GM19035 (cell line): ENCODE results near the gene REV3L.
"Not testable (repeated sequence)": the region's sequence is repeated elsewhere in the genome, so short reads cannot be mapped to it uniquely, and the experiment has no call there.

Experiments
- ATAC-seq: cut with Tn5 transposase; IDR thresholded peaks from one replicate; pipeline ENCODE4 v1.9.1; 2021; ENCODE audit not compliant: unreplicated experiment

Gene REV3L

DNA sequence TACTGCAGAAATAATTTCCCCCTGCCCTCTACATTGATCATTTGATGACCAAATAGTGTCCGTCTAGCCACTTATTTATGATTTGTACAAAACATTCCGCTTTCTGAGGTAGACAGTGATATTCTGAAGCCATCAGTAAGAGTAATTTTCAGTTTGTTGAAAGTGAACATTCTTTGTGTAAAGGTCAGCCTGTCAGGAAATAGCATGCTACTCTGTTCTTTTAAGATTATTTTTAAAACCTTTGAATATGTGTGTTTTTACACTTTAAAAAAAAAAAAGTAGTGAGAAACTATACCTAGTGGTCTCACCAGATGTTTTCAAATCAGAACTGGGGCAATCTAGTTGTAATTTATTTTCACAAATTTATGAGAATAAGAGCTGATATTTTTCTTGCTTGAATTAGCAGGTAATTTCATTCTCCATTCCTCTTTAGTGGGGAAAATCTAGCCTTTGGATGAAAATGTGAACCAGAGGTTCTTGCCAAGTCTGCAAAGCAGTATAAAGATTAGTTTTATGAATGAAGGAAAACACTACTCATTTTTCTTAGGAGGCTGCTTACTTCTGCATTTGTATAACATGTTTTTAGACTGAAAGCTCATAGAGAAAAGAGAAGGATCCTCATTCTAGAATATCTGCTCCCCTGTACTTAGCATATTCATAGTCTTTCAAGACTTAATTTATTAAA is 12.1 kb upstream of the REV3L start:
- no peak for ATAC-seq

DNA sequence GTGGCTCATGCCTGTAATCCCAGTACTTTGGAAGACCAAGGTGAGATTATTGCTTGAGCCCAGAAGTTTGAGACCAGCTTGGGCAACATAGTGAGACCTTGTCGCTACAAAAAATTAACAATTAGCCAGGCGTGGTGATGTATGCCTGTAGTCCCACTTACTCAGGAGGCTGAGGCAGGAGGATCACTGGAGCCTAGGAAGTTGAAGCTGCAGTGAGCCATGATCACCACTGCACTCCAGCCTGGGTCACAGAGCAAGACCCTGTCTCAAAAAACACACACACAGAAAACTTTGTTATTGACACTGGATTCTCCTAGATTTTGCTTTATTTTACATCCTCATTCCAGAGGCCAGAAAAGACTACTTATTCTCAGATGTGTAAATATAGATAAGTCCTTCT is 9.5 kb upstream of the REV3L start:
- ATAC-seq, result no peak

GRCh38 chr6:111490067-111490466 is 7.0 kb upstream of the REV3L start:
- ATAC-seq, result no peak

DNA sequence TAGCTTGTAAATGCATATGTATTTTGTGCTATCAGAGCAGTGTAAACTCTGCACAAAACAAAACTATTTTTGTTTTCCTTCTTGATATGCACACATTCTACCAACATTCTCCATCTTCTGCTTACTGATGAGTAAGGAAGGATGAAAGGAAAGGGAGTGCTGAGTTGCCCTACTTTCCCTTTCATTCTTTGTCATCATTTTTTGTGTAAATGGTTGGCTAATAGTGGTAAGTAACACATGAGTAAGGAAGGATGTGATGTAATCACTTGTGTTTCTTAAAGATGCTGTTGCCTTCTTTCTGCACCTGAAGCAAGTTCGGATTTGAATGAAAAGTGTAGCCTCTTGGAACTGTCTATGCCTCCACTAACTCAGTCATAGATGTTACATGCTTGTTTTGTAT is 4.6 kb upstream of the REV3L start:
- no peak for ATAC-seq

DNA sequence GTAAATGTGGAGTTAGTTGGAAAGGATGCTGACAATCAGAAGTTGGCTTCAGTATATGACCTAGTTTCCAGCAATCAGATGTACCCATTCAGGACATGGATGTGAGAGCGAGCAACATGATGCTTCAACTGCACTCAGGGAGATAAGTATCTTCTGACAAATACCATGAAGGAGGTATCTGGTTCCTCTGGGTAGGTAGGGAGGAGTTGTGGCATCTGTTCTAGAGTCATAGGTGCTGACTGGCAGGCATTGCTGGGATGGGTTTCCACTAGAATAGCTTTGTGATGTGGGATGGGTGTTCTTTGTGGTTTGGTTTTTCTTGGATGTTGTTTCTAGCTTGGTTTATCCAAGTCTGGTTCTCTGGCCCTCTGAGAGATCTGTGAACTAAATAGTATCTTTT is 3.9 kb upstream of the REV3L start:
- ATAC-seq, result no peak

DNA sequence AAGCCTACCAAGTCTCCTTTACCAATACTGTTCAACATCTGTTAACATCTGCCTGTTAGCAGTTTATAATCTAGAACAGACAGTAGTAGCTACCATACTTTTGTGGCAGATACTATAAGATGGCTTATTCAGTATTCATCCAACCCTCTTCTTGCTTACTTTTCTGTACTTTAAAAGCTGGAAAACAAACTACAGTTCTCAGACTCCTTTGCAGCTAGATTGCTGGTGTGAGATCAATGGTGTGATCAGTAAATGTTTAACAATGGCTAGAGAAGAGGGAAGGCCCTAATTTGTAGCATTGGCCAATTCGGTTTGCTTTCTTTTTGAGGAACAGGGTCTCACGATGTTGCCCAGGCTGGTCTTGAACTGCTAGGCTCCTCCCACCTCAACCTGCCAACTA is 3.5 kb upstream of the REV3L start:
- no peak for ATAC-seq

DNA sequence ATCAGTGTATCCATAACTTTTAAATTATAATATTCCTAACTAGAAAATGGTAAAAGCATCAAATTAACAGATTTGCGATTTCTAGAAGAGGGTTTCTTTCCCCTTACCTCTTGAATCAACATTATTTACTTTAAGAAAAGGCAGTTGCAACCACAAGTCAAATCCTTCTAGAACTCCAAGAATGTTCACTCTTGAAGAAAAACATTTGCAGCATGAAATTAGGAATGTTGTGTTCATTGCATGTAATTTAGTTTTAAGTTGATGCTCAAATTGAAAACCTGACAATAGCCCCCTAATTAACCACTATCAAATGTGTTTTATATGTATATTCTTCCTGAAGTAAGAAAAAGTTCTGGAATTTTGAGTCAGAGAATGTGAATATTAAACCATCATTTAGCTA is 2.3 kb upstream of the REV3L start:
- ATAC-seq, result no peak

DNA sequence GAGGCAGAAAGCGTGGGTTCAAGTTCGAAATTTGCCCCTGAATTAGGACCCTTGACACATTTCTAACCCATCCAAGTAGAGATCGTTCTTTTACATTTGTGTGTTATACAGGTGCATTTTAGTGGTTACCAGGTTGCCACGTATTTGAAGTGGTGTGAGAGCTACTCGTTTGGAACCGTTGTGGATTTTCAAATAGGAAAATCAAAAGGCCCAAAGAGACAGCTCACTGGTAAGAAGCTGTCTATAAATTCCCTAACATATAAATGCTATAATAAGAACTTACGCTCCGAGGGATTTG is 1.6 kb upstream of the REV3L start:
- ATAC-seq, result no peak

- ATAC-seq, result peak; percentile 50
Observed at GRCh38 chr6:111483736-111484632, 966 bp upstream of the REV3L start.

GRCh38 chr6:111482188-111482958 is 645 bp downstream of the REV3L start:
- peak; percentile 24 for ATAC-seq

GRCh38 chr6:111481836-111482187 is 1.2 kb downstream of the REV3L start:
- ATAC-seq, result no peak

DNA sequence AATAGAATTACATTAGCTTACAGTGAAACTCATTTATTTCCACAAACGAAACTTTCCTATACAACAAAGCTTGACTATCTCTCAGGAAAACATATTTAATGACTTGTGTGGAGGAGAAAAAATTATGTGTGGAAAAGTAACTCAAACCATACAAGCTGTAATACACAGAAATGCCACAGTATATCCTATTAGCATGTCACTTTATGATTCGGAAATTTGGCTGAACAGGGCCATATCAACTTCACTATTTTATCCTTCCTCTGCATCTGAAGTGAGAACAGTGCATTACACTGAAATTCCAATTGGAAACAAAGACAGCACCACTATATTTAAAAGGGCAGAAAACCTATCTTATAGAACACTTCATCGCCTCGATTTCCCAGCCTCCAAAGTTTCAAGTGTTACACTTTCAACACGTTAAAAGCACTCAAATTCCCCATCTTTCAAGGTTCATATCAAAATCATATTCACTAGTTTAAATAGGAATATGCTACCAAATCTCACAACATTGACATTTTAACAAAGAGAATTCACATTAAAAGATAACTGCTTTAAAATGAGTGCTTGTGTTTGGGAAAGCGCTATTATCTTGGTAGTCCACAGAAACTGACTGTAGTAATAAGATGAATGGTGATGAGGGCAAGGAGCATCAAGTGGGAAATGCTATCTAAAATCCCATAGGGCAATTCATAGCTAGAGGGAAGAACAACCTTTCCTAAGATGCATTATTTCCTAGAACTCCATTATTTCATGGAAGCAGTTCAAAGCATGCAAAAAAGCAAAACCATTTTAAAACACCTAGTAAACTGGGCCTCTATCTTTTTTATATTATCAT is 1.8 kb downstream of the REV3L start:
- no peak for ATAC-seq

GRCh38 chr6:111478749-111479148 is 4.3 kb downstream of the REV3L start:
- ATAC-seq, result no peak

GRCh38 chr6:111478064-111478476 is 4.9 kb downstream of the REV3L start:
- ATAC-seq, result no peak

DNA sequence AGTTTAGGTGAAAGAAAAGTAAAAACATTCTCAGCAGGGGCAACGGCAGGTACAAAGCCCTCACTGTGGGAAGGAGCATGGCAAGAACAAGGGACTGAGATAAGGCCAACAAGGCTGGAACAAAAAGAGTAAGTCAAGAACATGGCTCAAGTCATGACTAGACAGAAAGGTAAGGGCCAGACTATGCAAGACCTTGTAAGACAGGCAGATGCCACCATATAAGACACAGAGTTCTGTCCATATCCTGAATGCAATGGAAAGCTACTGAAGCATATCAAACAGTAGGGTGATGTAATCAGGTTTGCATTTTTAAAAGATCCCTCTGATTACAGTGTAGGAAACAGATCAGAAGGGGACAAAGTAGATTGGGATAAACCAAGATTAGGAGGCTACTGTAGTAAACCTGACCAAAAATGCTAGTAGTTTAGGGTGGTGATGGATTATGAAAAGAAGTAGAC is 5.5 kb downstream of the REV3L start:
- no peak for ATAC-seq

GRCh38 chr6:111476061-111476460 is 7.0 kb downstream of the REV3L start:
- not testable (repeated sequence) for ATAC-seq

DNA sequence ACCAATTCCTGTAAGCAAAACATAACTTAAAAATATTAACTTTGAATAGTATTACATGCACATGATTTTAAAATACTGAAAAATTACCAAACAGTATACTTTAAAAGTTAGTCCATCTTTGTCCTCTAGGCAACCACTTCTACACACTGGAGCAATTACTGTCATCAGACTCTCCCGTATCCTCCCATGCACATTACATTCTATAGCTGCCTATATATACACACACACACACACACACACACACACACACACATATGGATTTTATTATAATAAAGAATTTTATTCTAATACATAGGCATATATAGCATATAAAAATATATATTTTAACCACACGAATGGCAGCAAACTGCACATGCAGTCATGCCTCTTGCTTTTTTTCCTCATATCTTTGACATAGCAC is 8.2 kb downstream of the REV3L start:
- ATAC-seq, result no peak

DNA sequence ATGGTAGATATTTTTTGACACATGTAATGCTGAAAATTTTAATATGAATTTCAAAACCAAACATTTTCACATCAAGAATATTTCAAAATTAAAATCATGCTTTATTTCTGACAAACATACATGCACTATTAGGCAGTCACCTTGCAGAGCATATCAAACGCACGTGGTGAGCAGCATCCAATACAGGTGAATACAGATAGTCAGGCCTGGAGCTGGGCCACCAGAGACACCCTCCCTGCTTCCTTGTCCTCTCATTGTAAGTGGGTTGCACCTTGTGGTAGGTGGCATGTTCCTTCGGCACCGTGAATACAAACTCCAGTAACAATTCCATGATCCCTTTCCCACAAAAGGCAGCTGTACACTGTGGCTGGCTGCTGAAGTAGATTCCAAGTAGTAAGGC is 8.9 kb downstream of the REV3L start:
- ATAC-seq, result no peak

- no peak for ATAC-seq
Observed at GRCh38 chr6:111472933-111473435, 10.0 kb downstream of the REV3L start.

- ATAC-seq, result no peak
Observed at GRCh38 chr6:111471958-111472357, 11.1 kb downstream of the REV3L start.

- no peak for ATAC-seq
Observed at GRCh38 chr6:111471533-111471932, 11.5 kb downstream of the REV3L start.
